ENCODE results near the gene TEDDM1. TPM values are rescaled to one million over a fixed set of nuclear protein-coding genes. Genes with fewer than 3 reads are reported as not detected.

TEDDM1 gene
- total RNA-seq, 4 donors from 2014 or later: not detected

DNA sequence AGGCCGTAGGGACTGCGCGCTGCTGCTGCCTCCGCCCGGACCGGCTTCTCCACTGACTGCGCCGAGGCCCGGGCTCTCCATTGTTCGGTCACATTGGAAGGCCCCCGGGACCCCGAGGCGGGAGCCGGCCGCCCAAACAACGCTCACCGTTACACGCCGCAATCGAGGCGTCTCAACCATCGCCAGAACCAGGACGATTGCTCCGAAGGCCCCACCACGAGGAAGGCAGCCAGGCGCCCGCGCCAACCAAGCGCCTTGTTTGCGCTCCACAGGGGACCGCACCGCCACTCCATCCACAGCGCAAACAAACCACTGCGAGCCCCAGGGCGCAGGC is 9.5 kb downstream of the TEDDM1 start:
- 0 to 1% methylated on average over 13 to 16 of the region's 35 CpGs for WGBS, 2 donors
- no peak for DNase-seq
- H3K36me3 ChIP-seq: peaks cover 32 to 48% of the 10 kb centered on the region in 2 donors
- peaks cover 28 to 29% of the 10 kb centered on the region in 2 donors for H3K4me1 ChIP-seq
- H3K27me3 ChIP-seq: no peaks in the 10 kb centered on the region
- H3K4me3 ChIP-seq (replicated peaks in 1 of 3): peak overlapping the region; percentile 49 to 81 (median 80)
- TF ChIP-seq, protein P1, sequence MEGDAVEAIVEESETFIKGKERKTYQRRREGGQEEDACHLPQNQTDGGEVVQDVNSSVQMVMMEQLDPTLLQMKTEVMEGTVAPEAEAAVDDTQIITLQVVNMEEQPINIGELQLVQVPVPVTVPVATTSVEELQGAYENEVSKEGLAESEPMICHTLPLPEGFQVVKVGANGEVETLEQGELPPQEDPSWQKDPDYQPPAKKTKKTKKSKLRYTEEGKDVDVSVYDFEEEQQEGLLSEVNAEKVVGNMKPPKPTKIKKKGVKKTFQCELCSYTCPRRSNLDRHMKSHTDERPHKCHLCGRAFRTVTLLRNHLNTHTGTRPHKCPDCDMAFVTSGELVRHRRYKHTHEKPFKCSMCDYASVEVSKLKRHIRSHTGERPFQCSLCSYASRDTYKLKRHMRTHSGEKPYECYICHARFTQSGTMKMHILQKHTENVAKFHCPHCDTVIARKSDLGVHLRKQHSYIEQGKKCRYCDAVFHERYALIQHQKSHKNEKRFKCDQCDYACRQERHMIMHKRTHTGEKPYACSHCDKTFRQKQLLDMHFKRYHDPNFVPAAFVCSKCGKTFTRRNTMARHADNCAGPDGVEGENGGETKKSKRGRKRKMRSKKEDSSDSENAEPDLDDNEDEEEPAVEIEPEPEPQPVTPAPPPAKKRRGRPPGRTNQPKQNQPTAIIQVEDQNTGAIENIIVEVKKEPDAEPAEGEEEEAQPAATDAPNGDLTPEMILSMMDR (IDR thresholded peaks at IDR 0.05): no peak
- no peak for TF ChIP-seq POLR2A (IDR thresholded peaks at IDR 0.05)
- H3K27ac ChIP-seq: peak overlapping the region; percentile 99 to 100 (median 100)
- intact Hi-C loops (cut with DNase I): loop anchor here (10.0 kb wide), 1 partner anchor 196 kb away; no protein-coding TSS in a partner anchor
- no peaks in the 10 kb centered on the region for H3K9me3 ChIP-seq

- H3K4me1 ChIP-seq: peaks cover 40 to 42% of the 10 kb centered on the region in 2 donors
These were observed 10.8 kb downstream of the TEDDM1 start for GRCh38 chr1:182389619-182390047.

DNA sequence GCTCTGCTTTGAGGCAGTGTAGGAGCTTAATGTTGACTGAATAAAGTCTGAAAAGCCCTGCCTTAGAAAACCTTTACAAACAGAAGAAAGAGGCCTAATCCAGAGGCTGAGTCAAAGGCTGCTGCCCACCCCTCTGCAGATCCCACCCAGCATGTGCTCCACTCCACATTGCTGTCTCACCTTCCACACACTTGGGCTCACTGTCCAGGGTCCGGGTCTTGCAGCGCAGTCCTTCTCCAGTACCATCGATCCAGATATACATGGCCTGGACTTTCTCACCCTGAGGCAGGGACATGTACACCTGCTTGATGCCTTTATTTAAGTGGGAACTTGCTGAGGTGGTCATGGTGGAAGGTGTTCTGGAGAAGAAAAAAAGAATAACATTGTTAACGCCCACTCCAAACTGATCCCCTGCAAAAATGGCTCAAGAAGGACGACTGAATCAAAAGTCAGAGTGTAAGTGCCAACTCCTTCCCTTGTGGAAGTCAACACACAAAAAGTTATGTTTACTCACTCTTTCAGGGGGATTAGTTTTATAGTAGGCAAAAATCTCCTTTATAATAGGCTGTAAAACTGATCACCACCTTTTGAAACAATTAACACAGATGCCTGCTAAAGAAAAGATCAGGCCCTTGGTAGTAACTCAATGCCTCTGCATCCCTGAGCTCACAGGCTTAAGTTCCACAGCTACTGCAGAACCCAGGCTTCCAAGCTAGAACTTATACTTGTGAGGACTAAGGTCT is 11.9 kb downstream of the TEDDM1 start:
- H3K4me1 ChIP-seq: peaks cover 48% of the 10 kb centered on the region in 2 donors
- whole genome bisulfite sequencing, 2 donors: 57 to 60% methylated on average over 5 of the region's 5 CpGs
- TF ChIP-seq POLR2A (IDR thresholded peaks at IDR 0.05): no peak
- TF ChIP-seq, protein P1 (IDR thresholded peaks at IDR 0.05): no peak
- peaks cover 57 to 73% of the 10 kb centered on the region in 2 donors for H3K36me3 ChIP-seq
- no peaks in the 10 kb centered on the region for H3K27me3 ChIP-seq
- H3K27ac ChIP-seq: peak overlapping the region; percentile 99 to 100 (median 100)
- no peak for DNase-seq
- H3K4me3 ChIP-seq (replicated peaks in 1 of 3): peak overlapping the region in 2 of 3 donors; percentile 80 to 81
- no peaks in the 10 kb centered on the region for H3K9me3 ChIP-seq
- intact Hi-C loops (cut with DNase I): no loop called here

More at GRCh38 chr1:182389619-182390047, 10.8 kb downstream of the TEDDM1 start:
- Histone ChIP-seq H3K27ac (peak overlapping the region; percentile 99 to 100 (median 100)), H3K4me3 (replicated peaks in 1 of 3) (peak overlapping the region; percentile 49 to 81 (median 80)), H3K27me3 (no peaks in the 10 kb centered on the region), H3K36me3 (peaks cover 46 to 62% of the 10 kb centered on the region in 2 donors), H3K9me3 (no peaks in the 10 kb centered on the region)
- WGBS, 2 donors: 1 to 4% methylated on average over 13 of the region's 13 CpGs
- intact Hi-C loops (cut with DNase I): loop anchor here (10.0 kb wide), 1 partner anchor 195 kb away; no protein-coding TSS in a partner anchor
- DNase-seq: peak; percentile 78 to 86
- TF ChIP-seq, protein P1 (IDR thresholded peaks at IDR 0.05): no peak
- peak in 1 of 2 donors; percentile 71 for TF ChIP-seq POLR2A (IDR thresholded peaks at IDR 0.05)

- peak overlapping the region; percentile 37 to 100 (median 100) for H3K27ac ChIP-seq
- peaks cover 67 to 83% of the 10 kb centered on the region in 2 donors for H3K36me3 ChIP-seq
- no peak for TF ChIP-seq POLR2A (IDR thresholded peaks at IDR 0.05)
- TF ChIP-seq, protein P1 (IDR thresholded peaks at IDR 0.05): no peak
- no peak for DNase-seq
- peaks cover 43 to 55% of the 10 kb centered on the region in 2 donors for H3K4me1 ChIP-seq
- 85 to 88% methylated on average over 2 of the region's 2 CpGs for WGBS, 2 donors
- peak overlapping the region in 1 of 3 donors; percentile 5 for H3K4me3 ChIP-seq (replicated peaks in 1 of 3)
- intact Hi-C loops (cut with DNase I): no loop called here
- H3K9me3 ChIP-seq: no peaks in the 10 kb centered on the region
- no peaks in the 10 kb centered on the region for H3K27me3 ChIP-seq
These were observed 12.9 kb downstream of the TEDDM1 start for GRCh38 chr1:182387566-182387965.

DNA sequence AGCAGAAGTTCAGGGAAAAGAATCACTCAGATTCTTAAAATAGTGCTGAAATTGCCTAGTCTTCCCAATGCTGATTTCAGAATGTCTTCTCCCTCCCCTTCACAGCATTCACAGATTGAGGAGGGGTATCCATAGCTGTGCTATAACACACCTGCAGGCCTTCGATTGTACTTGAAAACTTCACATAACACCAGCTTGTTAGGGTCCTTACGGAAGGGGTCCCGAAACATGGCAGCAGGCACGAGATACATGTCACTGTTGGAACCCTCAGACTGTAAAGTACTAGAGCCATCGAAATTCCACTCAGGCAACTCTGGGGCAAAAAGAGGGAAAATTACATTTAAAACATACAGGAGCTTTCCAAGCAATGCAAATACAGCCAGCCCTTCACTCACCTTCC is 13.5 kb downstream of the TEDDM1 start:
- Histone ChIP-seq H3K27me3 (no peaks in the 10 kb centered on the region), H3K36me3 (peaks cover 70 to 89% of the 10 kb centered on the region in 2 donors), H3K4me3 (replicated peaks in 1 of 3) (no peak overlapping the region), H3K9me3 (no peaks in the 10 kb centered on the region), H3K27ac (peak overlapping the region in 2 of 3 donors; percentile 100), H3K4me1 (peaks cover 41 to 55% of the 10 kb centered on the region in 2 donors)
- TF ChIP-seq, protein P1 (IDR thresholded peaks at IDR 0.05): no peak
- TF ChIP-seq POLR2A (IDR thresholded peaks at IDR 0.05): no peak
- DNase-seq: no peak
- WGBS, 2 donors: 84 to 93% methylated on average over 5 of the region's 5 CpGs
- intact Hi-C loops (cut with DNase I): no loop called here

Data from thyroid gland (tissue), 4 donors.